ENCODE measurements around the gene RPS6KC1. TPM values are rescaled to one million over a fixed set of nuclear protein-coding genes. Genes with fewer than 3 reads are reported as not detected.
"Not testable (repeated sequence)": the region's sequence is repeated elsewhere in the genome, so short reads cannot be mapped to it uniquely, and the experiment has no call there.

RPS6KC1 gene
- polyA plus RNA-seq, 4 donors: 5.7 to 11.1 (median 5.8) TPM

GRCh38 chr1:213296558-213296957, 245.5 kb downstream of the RPS6KC1 start:
- Histone ChIP-seq H3K9me3 (ENCODE audit: control insufficient read depth in 2 of 2, insufficient read depth in 1 of 2, low read depth in 1 of 2, low read length in 1 of 2) (peaks cover 1 to 11% of the 10 kb centered on the region in 2 donors), H3K27ac (ENCODE audit: low read depth in 1 of 3, low read length in 2 of 3) (no peak overlapping the region), H3K4me3 (ENCODE audit: low read depth in 1 of 3, low read length in 3 of 3) (no peak overlapping the region), H3K27me3 (ENCODE audit: control insufficient read depth in 3 of 3, insufficient read depth in 3 of 3, low read length in 3 of 3) (no peaks in the 10 kb centered on the region), H3K36me3 (ENCODE audit: control insufficient read depth in 3 of 3, insufficient read depth in 2 of 3, low read depth in 1 of 3, low read length in 3 of 3) (no peaks in the 10 kb centered on the region), H3K4me1 (ENCODE audit: control insufficient read depth in 3 of 3, insufficient read depth in 2 of 3, low read depth in 1 of 3, low read length in 2 of 3) (no peaks in the 10 kb centered on the region)
- no peak for DNase-seq
- FAIRE-seq: no peak

GRCh38 chr1:213297021-213297420, 246.0 kb downstream of the RPS6KC1 start:
- Histone ChIP-seq H3K4me1 (ENCODE audit: control insufficient read depth in 3 of 3, insufficient read depth in 2 of 3, low read depth in 1 of 3, low read length in 2 of 3) (no peaks in the 10 kb centered on the region), H3K9me3 (ENCODE audit: control insufficient read depth in 2 of 2, insufficient read depth in 1 of 2, low read depth in 1 of 2, low read length in 1 of 2) (peaks cover 1 to 11% of the 10 kb centered on the region in 2 donors), H3K36me3 (ENCODE audit: control insufficient read depth in 3 of 3, insufficient read depth in 2 of 3, low read depth in 1 of 3, low read length in 3 of 3) (no peaks in the 10 kb centered on the region), H3K4me3 (ENCODE audit: low read depth in 1 of 3, low read length in 3 of 3) (no peak overlapping the region), H3K27ac (ENCODE audit: low read depth in 1 of 3, low read length in 2 of 3) (no peak overlapping the region), H3K27me3 (ENCODE audit: control insufficient read depth in 3 of 3, insufficient read depth in 3 of 3, low read length in 3 of 3) (no peaks in the 10 kb centered on the region)
- no peak for DNase-seq
- FAIRE-seq: no peak
- 87 to 90% (median 90%) methylated on average over 5 of the region's 5 CpGs for WGBS, 3 donors

- H3K36me3 ChIP-seq (ENCODE audit: control insufficient read depth in 3 of 3, insufficient read depth in 2 of 3, low read depth in 1 of 3, low read length in 3 of 3): no peaks in the 10 kb centered on the region
- WGBS, 3 donors: 77 to 86% (median 81%) methylated on average over 5 of the region's 5 CpGs
- no peak for DNase-seq
- H3K9me3 ChIP-seq (ENCODE audit: control insufficient read depth in 2 of 2, insufficient read depth in 1 of 2, low read depth in 1 of 2, low read length in 1 of 2): peaks cover 1 to 11% of the 10 kb centered on the region in 2 donors
- no peaks in the 10 kb centered on the region for H3K4me1 ChIP-seq (ENCODE audit: control insufficient read depth in 3 of 3, insufficient read depth in 2 of 3, low read depth in 1 of 3, low read length in 2 of 3)
- H3K4me3 ChIP-seq (ENCODE audit: low read depth in 1 of 3, low read length in 3 of 3): no peak overlapping the region
- no peak overlapping the region for H3K27ac ChIP-seq (ENCODE audit: low read depth in 1 of 3, low read length in 2 of 3)
- FAIRE-seq: no peak
- H3K27me3 ChIP-seq (ENCODE audit: control insufficient read depth in 3 of 3, insufficient read depth in 3 of 3, low read length in 3 of 3): no peaks in the 10 kb centered on the region
These were observed 249.4 kb downstream of the RPS6KC1 start for GRCh38 chr1:213300433-213300832.

- not testable (repeated sequence) for FAIRE-seq
These were observed 250.5 kb downstream of the RPS6KC1 start for GRCh38 chr1:213301524-213301923.

GRCh38 chr1:213303286-213303685, 252.2 kb downstream of the RPS6KC1 start:
- Histone ChIP-seq H3K36me3 (ENCODE audit: control insufficient read depth in 3 of 3, insufficient read depth in 2 of 3, low read depth in 1 of 3, low read length in 3 of 3) (no peaks in the 10 kb centered on the region), H3K27me3 (ENCODE audit: control insufficient read depth in 3 of 3, insufficient read depth in 3 of 3, low read length in 3 of 3) (no peaks in the 10 kb centered on the region), H3K9me3 (ENCODE audit: control insufficient read depth in 2 of 2, insufficient read depth in 1 of 2, low read depth in 1 of 2, low read length in 1 of 2) (no peaks in the 10 kb centered on the region), H3K4me3 (ENCODE audit: low read depth in 1 of 3, low read length in 3 of 3) (no peak overlapping the region), H3K27ac (ENCODE audit: low read depth in 1 of 3, low read length in 2 of 3) (no peak overlapping the region), H3K4me1 (ENCODE audit: control insufficient read depth in 3 of 3, insufficient read depth in 2 of 3, low read depth in 1 of 3, low read length in 2 of 3) (no peaks in the 10 kb centered on the region)
- no peak for FAIRE-seq
- peak in 1 of 2 donors; percentile 9 for DNase-seq
- whole genome bisulfite sequencing, 3 donors: 60 to 63% (median 62%) methylated on average over 8 of the region's 8 CpGs

More at GRCh38 chr1:213301524-213301923, 250.5 kb downstream of the RPS6KC1 start:
- H3K27me3 ChIP-seq (ENCODE audit: control insufficient read depth in 3 of 3, insufficient read depth in 3 of 3, low read length in 3 of 3); H3K9me3 ChIP-seq (ENCODE audit: control insufficient read depth in 2 of 2, insufficient read depth in 1 of 2, low read depth in 1 of 2, low read length in 1 of 2); H3K27ac ChIP-seq (ENCODE audit: low read depth in 1 of 3, low read length in 2 of 3); H3K4me3 ChIP-seq (ENCODE audit: low read depth in 1 of 3, low read length in 3 of 3); H3K36me3 ChIP-seq (ENCODE audit: control insufficient read depth in 3 of 3, insufficient read depth in 2 of 3, low read depth in 1 of 3, low read length in 3 of 3); H3K4me1 ChIP-seq (ENCODE audit: control insufficient read depth in 3 of 3, insufficient read depth in 2 of 3, low read depth in 1 of 3, low read length in 2 of 3); DNase-seq: not testable (repeated sequence)
- WGBS, 3 donors: 93 to 96% (median 95%) methylated on average over 3 of the region's 3 CpGs

GRCh38 chr1:213315571-213315970, 264.5 kb downstream of the RPS6KC1 start:
- 58 to 75% (median 65%) methylated on average over 1 of the region's 1 CpG for WGBS, 3 donors

GRCh38 chr1:213318458-213318857, 267.4 kb downstream of the RPS6KC1 start:
- H3K9me3 ChIP-seq (ENCODE audit: control insufficient read depth in 2 of 2, insufficient read depth in 1 of 2, low read depth in 1 of 2, low read length in 1 of 2); H3K4me3 ChIP-seq (ENCODE audit: low read depth in 1 of 3, low read length in 3 of 3); H3K27ac ChIP-seq (ENCODE audit: low read depth in 1 of 3, low read length in 2 of 3); DNase-seq; H3K4me1 ChIP-seq (ENCODE audit: control insufficient read depth in 3 of 3, insufficient read depth in 2 of 3, low read depth in 1 of 3, low read length in 2 of 3); H3K27me3 ChIP-seq (ENCODE audit: control insufficient read depth in 3 of 3, insufficient read depth in 3 of 3, low read length in 3 of 3); H3K36me3 ChIP-seq (ENCODE audit: control insufficient read depth in 3 of 3, insufficient read depth in 2 of 3, low read depth in 1 of 3, low read length in 3 of 3); FAIRE-seq: not testable (repeated sequence)
- 61 to 71% (median 63%) methylated on average over 1 of the region's 1 CpG for WGBS, 3 donors

More at GRCh38 chr1:213315571-213315970, 264.5 kb downstream of the RPS6KC1 start:
- no peaks in the 10 kb centered on the region for H3K4me1 ChIP-seq (ENCODE audit: control insufficient read depth in 3 of 3, insufficient read depth in 2 of 3, low read depth in 1 of 3, low read length in 2 of 3)
- peaks cover 0 to 8% of the 10 kb centered on the region in 2 donors for H3K9me3 ChIP-seq (ENCODE audit: control insufficient read depth in 2 of 2, insufficient read depth in 1 of 2, low read depth in 1 of 2, low read length in 1 of 2)
- H3K36me3 ChIP-seq (ENCODE audit: control insufficient read depth in 3 of 3, insufficient read depth in 2 of 3, low read depth in 1 of 3, low read length in 3 of 3): no peaks in the 10 kb centered on the region
- H3K4me3 ChIP-seq (ENCODE audit: low read depth in 1 of 3, low read length in 3 of 3): no peak overlapping the region
- H3K27ac ChIP-seq (ENCODE audit: low read depth in 1 of 3, low read length in 2 of 3): no peak overlapping the region
- DNase-seq: no peak
- H3K27me3 ChIP-seq (ENCODE audit: control insufficient read depth in 3 of 3, insufficient read depth in 3 of 3, low read length in 3 of 3): no peaks in the 10 kb centered on the region
- FAIRE-seq: no peak

- FAIRE-seq (no peak), DNase-seq (no peak)
- no peak overlapping the region for H3K4me3 ChIP-seq (ENCODE audit: low read depth in 1 of 3, low read length in 3 of 3)
- no peaks in the 10 kb centered on the region for H3K27me3 ChIP-seq (ENCODE audit: control insufficient read depth in 3 of 3, insufficient read depth in 3 of 3, low read length in 3 of 3)
- WGBS, 3 donors: 48 to 59% (median 56%) methylated on average over 6 of the region's 6 CpGs
- peaks cover 0 to 8% of the 10 kb centered on the region in 2 donors for H3K9me3 ChIP-seq (ENCODE audit: control insufficient read depth in 2 of 2, insufficient read depth in 1 of 2, low read depth in 1 of 2, low read length in 1 of 2)
- H3K27ac ChIP-seq (ENCODE audit: low read depth in 1 of 3, low read length in 2 of 3): no peak overlapping the region
- H3K36me3 ChIP-seq (ENCODE audit: control insufficient read depth in 3 of 3, insufficient read depth in 2 of 3, low read depth in 1 of 3, low read length in 3 of 3): no peaks in the 10 kb centered on the region
- no peaks in the 10 kb centered on the region for H3K4me1 ChIP-seq (ENCODE audit: control insufficient read depth in 3 of 3, insufficient read depth in 2 of 3, low read depth in 1 of 3, low read length in 2 of 3)
These were observed 269.3 kb downstream of the RPS6KC1 start for GRCh38 chr1:213320191-213320870.
